Fibroblast of lung (primary cell): ENCODE measurements around the gene RCL1. TPM values are rescaled to one million over a fixed set of nuclear protein-coding genes. Genes with fewer than 3 reads are reported as not detected.
A peak's percentile ranks its signal among the peaks of the same experiment; 100 is the strongest.

Experiments used
- DNase-seq, 2 donors: peaks; one replicate each; pipeline versions ENCODE4 v3.0.0 to v3.0.0-alpha.2; 2010; ENCODE audit warnings: low read depth in 2 of 2
- H2AFZ ChIP-seq: 2 replicates; pipeline ENCODE4 v1.5.1; 2012; ENCODE audit warnings: low read length, control low read depth, inconsistent platforms
- H3K27ac ChIP-seq: 2 replicates; pipeline ENCODE4 v1.5.1; 2011; ENCODE audit warnings: low read length, control low read depth; ENCODE audit not compliant: insufficient read depth
- H3K27me3 ChIP-seq: 2 replicates; pipeline ENCODE4 v1.5.1; 2011; ENCODE audit warnings: mild to moderate bottlenecking, low read length; ENCODE audit not compliant: control insufficient read depth, insufficient read depth
- H3K36me3 ChIP-seq: 2 replicates; pipeline ENCODE4 v1.5.1; 2011; ENCODE audit warnings: low read length; ENCODE audit not compliant: control insufficient read depth, insufficient read depth
- H3K4me1 ChIP-seq: 2 replicates; pipeline ENCODE4 v1.5.1; 2011; ENCODE audit warnings: low read length; ENCODE audit not compliant: control insufficient read depth, insufficient read depth; ENCODE audit errors: extremely low read depth
- H3K4me2 ChIP-seq: 2 replicates; pipeline ENCODE4 v1.5.1; 2011; ENCODE audit warnings: low read length, control low read depth; ENCODE audit not compliant: insufficient read depth; ENCODE audit errors: extremely low read depth
- H3K4me3 ChIP-seq, 4 experiments: fragments of 200-600 bp in 1 of 4; sonication (generic) in 1 of 4; replicated peaks in 1 of 4; 2 replicates each; pipeline ENCODE4 v1.5.1; 2011 to 2016; ENCODE audit warnings: low read length in 4 of 4, low read depth in 3 of 4, mild to moderate bottlenecking in 3 of 4, control low read depth in 2 of 4, inconsistent platforms in 1 of 4, mixed read lengths in 1 of 4; ENCODE audit not compliant: insufficient read depth in 1 of 4; ENCODE audit errors: control extremely low read depth in 1 of 4
- H3K79me2 ChIP-seq: 2 replicates; pipeline ENCODE4 v1.5.1; 2012; ENCODE audit warnings: mild to moderate bottlenecking, low read length, inconsistent platforms; ENCODE audit not compliant: control insufficient read depth, insufficient read depth
- H3K9ac ChIP-seq: 2 replicates; pipeline ENCODE4 v1.5.1; 2011; ENCODE audit warnings: mild to moderate bottlenecking, low read length, control low read depth; ENCODE audit not compliant: insufficient read depth
- H3K9me3 ChIP-seq: 2 replicates; pipeline ENCODE4 v1.5.1; 2012; ENCODE audit warnings: low read depth, low read length; ENCODE audit not compliant: control insufficient read depth, insufficient read depth
- H4K20me1 ChIP-seq: 2 replicates; pipeline ENCODE4 v1.5.1; 2011; ENCODE audit warnings: low read length; ENCODE audit not compliant: control insufficient read depth, insufficient read depth; ENCODE audit errors: extremely low read depth
- EZH2 ChIP-seq: IDR thresholded peaks from 2 replicates; pipeline ENCODE4 v1.5.1; 2012; ENCODE audit warnings: low read length, control low read depth, mild to moderate bottlenecking; ENCODE audit errors: missing control alignments
- polyA plus RNA-seq, 2 donors: library from polyadenylated mRNA; depleted of rRNA in 1 of 2; stranded (reverse) in 1 of 2; unstranded in 1 of 2; fragments of >200 nt; gene quantifications; 2 replicates each; pipeline ENCODE4 v1.2.1, GENCODE V29; 2011 to 2012; ENCODE audit warnings: missing spikeins in 1 of 2
- total RNA-seq: library from RNA; depleted of rRNA; stranded (reverse); fragments of >200 nt; gene quantifications from 2 replicates; pipeline ENCODE4 v1.2.1, GENCODE V29; 2014
- TF ChIP-seq, protein P1 (sequence below), 2 donors: IDR thresholded peaks in 1 of 2; conservative IDR thresholded peaks in 1 of 2; 1 replicate in 1 of 2; 2 replicates in 1 of 2; pipeline ENCODE4 v1.5.1; 2011 to 2012; ENCODE audit warnings: low read length in 2 of 2, control low read depth in 1 of 2, inconsistent platforms in 1 of 2, low read depth in 1 of 2, mild to moderate bottlenecking in 1 of 2

RCL1 gene
- total and polyA plus RNA-seq, 2 donors (not counting 1 experiment from before 2014, with no cell fraction given), result 5.0 to 14.5 TPM

GRCh38 chr9:4768681-4769080 is 24.1 kb upstream of the RCL1 start:
- no peak overlapping the region for H3K4me3 ChIP-seq
- no peaks in the 10 kb centered on the region for H3K36me3 ChIP-seq
- no peaks in the 10 kb centered on the region for H4K20me1 ChIP-seq
- no peak for TF ChIP-seq EZH2
- TF ChIP-seq, protein P1, sequence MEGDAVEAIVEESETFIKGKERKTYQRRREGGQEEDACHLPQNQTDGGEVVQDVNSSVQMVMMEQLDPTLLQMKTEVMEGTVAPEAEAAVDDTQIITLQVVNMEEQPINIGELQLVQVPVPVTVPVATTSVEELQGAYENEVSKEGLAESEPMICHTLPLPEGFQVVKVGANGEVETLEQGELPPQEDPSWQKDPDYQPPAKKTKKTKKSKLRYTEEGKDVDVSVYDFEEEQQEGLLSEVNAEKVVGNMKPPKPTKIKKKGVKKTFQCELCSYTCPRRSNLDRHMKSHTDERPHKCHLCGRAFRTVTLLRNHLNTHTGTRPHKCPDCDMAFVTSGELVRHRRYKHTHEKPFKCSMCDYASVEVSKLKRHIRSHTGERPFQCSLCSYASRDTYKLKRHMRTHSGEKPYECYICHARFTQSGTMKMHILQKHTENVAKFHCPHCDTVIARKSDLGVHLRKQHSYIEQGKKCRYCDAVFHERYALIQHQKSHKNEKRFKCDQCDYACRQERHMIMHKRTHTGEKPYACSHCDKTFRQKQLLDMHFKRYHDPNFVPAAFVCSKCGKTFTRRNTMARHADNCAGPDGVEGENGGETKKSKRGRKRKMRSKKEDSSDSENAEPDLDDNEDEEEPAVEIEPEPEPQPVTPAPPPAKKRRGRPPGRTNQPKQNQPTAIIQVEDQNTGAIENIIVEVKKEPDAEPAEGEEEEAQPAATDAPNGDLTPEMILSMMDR (conservative IDR thresholded peaks at IDR 0.05 in 1 of 2, IDR thresholded peaks at IDR 0.05 in 1 of 2; ENCODE audit: low read depth in 1 of 2, low read length in 2 of 2), result no peak
- no peak overlapping the region for H2AFZ ChIP-seq
- H3K27ac ChIP-seq, result no peak overlapping the region
- no peak for DNase-seq
- H3K9ac ChIP-seq, result no peak overlapping the region
- H3K79me2 ChIP-seq, result no peaks in the 10 kb centered on the region
- H3K27me3 ChIP-seq, result no peaks in the 10 kb centered on the region
- H3K4me1 ChIP-seq, result no peaks in the 10 kb centered on the region
- no peaks in the 10 kb centered on the region for H3K9me3 ChIP-seq
- H3K4me2 ChIP-seq, result no peak overlapping the region

DNA sequence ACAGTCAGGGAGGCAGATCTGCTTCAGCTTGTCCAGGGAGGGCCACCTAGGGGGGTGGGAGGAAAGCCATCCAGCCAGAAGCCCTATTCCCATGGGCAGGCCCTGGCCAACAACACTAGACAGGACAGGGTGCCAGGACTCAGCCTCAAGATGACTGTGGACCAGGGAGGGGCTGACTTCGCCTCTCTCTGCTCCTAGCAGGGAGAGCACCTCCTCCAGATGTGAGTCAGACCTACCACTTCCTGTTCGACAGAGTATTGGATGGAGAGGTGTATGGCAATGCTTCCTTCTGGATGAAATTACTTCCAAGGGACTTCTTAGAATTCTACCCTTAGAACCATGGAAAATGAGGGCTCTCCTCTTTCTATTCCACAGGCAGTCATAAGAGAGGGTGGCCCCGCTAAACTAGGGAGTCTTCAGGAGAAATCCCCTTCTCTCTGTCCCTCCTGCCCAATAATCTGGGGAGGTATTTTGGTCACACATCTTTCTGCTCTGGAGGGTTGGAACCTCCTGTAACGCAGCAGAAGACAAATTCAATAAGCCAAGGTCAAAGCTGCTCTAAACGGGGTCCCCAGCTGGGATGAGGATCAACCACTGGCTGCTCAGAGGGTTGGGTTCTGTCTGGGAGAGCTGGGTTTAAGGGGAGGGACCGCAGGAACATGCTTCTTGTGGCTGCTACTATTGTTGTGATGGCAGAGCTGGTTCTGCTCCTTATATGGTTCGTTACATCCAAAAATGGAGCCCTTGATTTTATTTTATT is 23.2 kb upstream of the RCL1 start:
- Histone ChIP-seq H3K9ac (no peak overlapping the region), H3K9me3 (no peaks in the 10 kb centered on the region), H3K4me1 (peaks cover 2% of the 10 kb centered on the region), H3K4me2 (no peak overlapping the region), H3K36me3 (no peaks in the 10 kb centered on the region), H4K20me1 (no peaks in the 10 kb centered on the region), H2AFZ (no peak overlapping the region), H3K27me3 (no peaks in the 10 kb centered on the region), H3K27ac (no peak overlapping the region), H3K79me2 (no peaks in the 10 kb centered on the region), H3K4me3 (no peak overlapping the region)
- no peak for TF ChIP-seq EZH2
- TF ChIP-seq, protein P1 (conservative IDR thresholded peaks at IDR 0.05 in 1 of 2, IDR thresholded peaks at IDR 0.05 in 1 of 2; ENCODE audit: low read depth in 1 of 2, low read length in 2 of 2), result no peak
- peak in 1 of 2 donors; percentile 59 for DNase-seq

GRCh38 chr9:4771788-4772187 is 21.0 kb upstream of the RCL1 start:
- H3K27ac ChIP-seq, result no peak overlapping the region
- no peaks in the 10 kb centered on the region for H3K9me3 ChIP-seq
- H3K9ac ChIP-seq, result no peak overlapping the region
- TF ChIP-seq, protein P1 (conservative IDR thresholded peaks at IDR 0.05 in 1 of 2, IDR thresholded peaks at IDR 0.05 in 1 of 2; ENCODE audit: low read depth in 1 of 2, low read length in 2 of 2), result no peak
- TF ChIP-seq EZH2, result no peak
- no peaks in the 10 kb centered on the region for H3K79me2 ChIP-seq
- no peak overlapping the region for H2AFZ ChIP-seq
- H3K4me2 ChIP-seq, result no peak overlapping the region
- H3K4me3 ChIP-seq, result no peak overlapping the region
- DNase-seq, result no peak
- H3K27me3 ChIP-seq, result no peaks in the 10 kb centered on the region
- H3K4me1 ChIP-seq, result peaks cover 2% of the 10 kb centered on the region
- no peaks in the 10 kb centered on the region for H4K20me1 ChIP-seq
- no peaks in the 10 kb centered on the region for H3K36me3 ChIP-seq
